Femur (tissue), 1 donor: ENCODE measurements around the gene CPLANE2.
"Not testable (repeated sequence)": the region's sequence is repeated elsewhere in the genome, so short reads cannot be mapped to it uniquely, and the experiment has no call there.

Experiments used
- DNase-seq: peaks from one replicate; pipeline ENCODE4 v3.0.0-alpha.2; 2017

The CPLANE2 gene

DNA sequence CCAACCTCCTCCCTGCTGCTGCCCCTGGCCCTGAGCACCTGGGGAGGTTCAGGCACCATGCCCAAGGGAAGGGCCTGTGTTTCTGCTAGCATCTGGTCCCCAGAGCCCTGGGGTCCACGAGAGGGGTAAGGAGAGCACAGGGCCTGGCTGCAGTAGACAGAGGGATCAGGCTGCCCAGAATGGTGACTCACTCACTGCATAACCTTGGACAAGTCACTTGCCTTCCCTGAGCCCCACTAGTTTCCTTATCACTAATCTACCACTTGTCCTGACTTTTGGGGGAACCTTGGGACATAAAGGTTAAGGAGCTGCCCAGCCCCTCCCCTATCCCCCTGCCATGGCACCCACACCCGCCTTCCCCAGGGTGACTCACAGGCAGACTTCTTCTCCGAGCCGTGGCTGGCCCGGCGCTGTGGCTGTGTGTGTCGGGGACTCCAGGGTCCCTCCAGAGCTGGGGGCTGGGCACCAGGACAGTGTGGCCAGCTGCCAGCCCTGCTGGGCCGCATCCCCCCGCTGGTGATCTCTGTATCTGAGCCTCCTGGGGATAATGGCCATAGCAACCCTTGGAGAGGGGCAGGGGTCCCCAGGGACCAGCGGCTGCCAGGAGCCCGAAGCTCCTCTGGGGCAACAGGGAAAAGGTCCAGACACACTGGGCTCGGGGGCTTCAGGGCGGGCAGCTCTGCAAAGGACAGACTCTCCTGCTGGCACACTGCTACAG is 28.6 kb downstream of the CPLANE2 start:
- DNase-seq, result no peak

DNA sequence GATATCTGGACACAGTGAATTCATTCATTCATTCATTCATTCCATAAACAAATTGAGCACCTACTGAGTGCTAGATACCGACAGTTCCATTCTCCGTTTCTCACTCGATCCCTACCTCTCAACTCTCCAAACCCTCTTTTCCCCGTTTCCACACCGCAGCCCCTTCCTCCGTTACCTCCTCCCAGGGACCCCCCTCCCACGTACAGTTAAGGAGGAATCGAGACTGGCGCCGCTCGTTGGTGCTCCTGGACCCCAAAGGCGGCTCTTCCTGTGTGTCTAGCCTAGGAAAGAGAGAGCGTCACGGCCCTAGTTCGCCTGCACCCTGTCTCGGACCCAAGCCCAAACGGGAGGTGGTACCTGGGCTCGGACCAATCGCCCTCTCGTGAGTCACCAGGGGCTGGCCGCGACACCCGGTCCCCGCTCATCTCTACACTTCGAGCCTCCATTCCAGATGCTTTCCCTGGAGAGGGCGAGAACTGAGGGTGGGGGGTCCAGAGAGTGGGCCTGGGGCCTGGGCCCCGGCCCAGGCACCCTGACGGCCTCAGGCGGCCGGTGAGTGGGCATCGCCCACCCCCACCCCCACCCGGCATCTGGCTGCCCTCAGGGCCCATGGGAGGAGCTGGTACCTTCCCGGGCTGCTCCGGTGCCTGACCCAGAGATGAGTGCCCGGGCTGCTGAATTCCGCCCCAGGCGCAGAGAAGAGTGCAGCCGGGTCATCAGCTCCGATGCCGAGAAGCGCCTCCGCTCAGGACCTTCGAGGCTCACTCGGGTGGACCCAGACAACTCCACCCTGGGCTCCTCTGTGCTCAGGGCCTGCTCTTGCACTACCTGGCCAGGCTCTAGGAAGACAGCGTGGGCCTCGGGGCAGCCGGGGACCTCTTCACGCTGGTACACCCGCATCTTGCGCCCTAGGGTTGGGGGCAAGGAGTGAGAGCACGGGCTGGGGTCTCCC is 29.4 kb downstream of the CPLANE2 start:
- DNase-seq, result no peak

DNA sequence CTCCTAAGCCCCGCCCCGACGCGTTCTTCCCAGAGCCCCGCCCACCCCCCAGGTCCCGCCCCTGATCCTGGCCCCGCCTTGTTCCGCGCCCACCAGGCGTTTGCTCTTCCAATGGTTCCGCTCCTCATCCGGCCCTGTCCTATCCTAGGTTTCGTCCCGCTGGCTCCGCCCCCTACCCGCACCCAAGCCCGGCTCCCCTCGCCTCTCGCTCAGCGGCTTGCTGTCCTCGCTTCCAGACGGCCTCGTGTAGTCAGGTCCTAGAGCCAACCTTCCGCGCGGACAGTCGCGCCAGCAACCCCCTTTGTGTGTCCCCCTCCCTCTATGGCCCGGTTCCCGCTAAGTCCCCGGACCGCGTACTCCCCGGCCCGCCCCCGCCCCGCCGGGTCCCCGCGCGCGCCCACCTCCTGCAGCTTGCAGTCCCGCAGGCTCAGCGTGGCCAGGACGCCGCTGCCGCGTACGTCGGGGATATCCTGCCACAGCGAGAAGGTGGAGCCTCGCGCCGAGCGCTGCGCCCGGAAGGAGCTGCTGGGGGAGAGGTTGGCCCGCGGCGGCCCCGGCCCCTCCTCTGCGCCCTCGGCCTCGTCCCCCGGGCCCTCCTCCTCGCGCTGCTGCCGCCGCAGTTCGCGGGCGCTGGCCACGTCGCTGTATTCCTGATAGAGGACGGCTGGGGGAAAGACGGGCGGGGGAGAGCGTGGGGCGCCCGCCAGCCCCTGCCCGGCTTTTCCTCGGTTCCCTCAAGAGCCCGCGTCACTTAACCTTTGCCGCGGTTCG is 30.3 kb downstream of the CPLANE2 start:
- DNase-seq, result peak; percentile 99

DNA sequence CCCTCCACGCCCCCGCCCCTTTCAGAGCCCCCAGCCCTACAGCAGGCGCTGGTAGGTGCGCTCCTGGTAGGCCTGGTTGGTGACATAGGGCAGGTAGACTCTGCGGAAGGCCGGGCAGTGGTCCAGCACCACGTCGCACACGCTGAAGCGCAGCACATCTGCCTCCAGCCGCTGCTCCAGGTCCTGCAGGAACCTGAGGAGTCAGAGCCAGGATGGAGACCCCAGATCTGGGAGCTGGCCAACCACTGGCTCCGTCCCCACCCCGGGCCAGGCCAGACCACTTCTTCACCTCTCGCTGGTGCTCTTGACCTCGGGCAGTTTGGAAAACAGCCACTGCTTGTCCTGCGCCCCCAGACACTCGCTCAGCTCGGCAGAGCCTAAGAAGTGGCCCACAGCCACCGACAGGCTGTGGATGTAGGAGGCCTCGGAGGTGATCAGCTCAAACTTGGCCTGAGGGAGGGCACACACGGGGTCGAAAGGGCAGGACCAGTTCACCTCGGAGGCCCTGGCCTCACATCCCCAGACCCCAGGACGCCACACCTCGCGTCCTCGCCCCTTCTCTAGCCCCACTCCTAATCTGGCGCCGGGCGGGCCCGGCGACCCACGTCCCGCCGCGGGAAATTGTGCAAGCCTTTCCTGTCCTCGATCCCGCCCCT is 31.0 kb downstream of the CPLANE2 start:
- DNase-seq, result no peak

DNA sequence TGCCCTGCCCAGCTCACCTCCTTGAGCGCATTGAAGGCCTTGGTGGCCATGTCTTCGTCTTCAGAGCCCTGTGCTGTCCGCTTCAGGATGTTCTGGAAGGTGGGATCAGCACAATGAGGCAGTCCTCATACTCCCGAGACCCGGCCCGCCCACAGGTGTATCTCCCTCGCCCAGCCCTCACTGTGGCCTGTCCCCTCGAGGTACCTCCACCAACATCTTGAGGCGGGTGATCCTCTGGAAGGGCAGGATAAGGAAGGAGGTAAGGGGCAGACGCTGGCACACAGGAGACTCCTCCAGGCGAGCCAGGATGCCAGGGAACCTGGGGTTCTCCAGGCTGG is 31.7 kb downstream of the CPLANE2 start:
- no peak for DNase-seq

DNA sequence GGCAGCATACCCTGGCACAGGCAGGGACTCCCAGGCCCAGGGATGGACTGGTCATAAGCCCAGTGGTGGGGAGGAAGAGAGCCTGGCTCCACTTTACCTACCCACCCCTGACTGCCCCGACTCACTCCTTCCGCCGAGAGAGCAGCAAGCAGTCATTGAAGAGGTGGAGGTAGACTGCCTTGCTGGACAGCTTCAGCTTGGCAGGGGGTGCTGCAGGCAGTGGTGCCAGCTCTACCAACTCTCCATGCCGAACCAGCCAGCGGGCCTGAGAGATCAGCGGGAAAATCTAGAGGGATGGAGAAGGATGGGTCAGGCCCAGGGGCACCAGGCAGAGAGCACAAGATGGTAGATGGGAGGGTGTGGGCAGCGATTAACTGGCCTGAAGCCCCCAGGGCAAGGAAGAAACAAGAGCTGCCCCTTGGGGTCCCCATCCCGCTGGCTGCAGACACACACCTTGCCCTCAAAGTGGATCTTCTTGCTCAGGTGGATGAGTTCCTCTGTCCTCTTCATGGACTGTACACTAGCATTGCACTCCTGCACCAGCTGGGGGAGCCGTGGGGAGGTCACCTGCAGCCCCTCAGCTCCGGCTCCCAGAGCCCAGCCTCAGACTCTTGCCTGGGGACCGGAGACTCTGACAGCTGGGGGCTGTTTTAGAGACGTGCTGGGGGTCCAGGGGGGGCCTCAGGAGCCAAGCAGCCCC is 32.2 kb downstream of the CPLANE2 start:
- DNase-seq, result no peak

DNA sequence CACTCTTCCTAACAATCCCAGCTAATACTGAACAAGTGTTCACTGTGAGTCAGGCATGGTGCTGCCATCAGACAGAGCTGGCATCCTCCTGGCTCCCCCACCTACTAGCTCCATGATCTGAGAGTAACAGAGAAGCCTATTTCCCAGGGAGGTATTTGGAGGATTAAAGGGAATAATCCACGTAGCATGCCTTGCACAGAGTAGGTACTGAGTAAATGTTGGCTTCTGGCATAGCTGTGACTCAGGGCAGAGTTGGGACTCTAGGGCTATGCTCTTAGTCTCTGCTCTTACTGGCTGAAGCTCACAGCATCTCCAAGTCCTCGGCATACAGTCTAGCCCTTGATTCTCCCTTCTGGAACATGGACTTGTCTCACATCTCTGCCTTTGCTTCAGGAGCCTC is 32.8 kb downstream of the CPLANE2 start:
- DNase-seq, result no peak

DNA sequence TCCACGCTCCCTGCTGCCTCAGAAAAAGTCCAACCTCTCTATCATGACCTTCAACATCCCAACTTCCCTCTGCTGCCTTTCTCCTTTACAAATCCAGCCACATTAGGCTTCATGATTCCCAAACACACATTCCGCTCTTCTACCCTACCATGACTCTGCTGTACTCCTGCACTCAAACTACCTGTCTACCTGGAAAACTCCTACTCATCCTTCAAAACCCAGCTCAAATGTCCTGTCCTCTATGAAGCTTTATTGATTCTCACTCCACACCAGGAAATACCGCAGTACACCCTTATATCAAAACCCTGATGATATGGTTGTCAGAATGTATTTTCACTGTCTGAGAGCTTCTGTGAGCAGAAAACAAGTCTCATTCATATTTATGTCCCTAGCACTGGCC is 33.4 kb downstream of the CPLANE2 start:
- DNase-seq, result no peak

DNA sequence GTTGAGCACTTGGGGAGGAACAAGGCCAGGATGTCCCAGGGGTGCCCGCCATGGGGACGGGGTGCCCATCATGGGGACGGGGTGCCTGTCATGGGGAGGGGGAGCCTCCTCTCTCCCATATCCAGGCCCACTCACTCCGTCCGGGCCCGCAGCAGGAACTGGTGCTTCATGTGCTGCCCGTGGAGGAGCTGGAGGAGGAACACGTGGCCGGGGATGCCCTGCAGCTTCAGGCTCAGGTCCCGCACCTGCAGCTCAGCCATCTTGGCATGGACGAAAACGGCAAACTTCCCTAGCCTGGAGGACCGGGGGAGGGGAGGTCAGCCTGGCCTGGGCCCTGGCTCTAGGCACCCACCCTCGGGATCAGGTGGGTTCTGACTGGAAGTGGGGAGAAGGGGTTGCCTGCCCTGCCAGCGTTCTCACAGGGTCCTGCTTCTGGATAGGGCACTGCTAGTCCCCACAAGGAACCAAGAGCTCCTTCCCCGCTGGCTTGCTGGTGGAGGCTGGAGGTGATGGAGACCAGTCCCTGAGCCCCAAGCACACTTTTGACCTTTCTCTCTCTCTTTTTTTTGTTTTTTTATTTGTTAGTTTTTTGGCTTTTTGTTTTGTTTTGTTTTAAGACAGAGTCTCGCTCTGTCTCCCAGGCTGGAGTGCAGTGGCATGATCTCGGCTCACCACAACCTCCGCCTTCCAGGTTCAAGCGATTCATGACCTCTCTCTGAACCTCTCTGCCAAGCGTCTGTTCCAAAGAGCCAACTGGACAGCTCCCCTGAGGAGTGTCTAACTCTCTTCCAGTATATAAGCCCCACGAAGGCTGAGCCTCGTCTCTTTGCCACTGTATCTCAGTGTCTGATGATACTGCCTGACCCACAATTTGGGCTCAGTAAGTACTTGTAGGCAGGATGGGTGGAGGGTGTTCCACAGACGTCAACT is 34.4 kb downstream of the CPLANE2 start:
- DNase-seq, result no peak

DNA sequence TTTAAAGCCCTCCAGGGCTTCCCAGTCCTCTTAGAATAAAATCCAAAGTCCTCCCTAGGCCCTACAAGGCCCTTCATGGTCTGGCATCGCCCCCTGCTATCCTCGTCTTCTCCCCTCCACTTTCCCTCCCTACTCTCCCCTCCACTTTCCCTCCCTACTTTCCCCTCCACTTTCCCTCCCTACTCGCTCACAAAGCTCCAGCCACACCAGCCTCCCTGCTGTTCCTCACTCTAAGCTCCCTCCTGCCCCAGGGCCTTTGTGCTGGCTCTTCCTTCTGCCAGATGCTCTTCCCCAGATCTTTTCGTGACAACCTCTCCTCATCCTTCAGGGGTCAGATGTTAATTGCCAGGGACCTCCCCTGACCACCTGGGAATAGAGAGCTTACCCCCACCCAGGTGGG is 37.3 kb downstream of the CPLANE2 start:
- DNase-seq, result no peak

DNA sequence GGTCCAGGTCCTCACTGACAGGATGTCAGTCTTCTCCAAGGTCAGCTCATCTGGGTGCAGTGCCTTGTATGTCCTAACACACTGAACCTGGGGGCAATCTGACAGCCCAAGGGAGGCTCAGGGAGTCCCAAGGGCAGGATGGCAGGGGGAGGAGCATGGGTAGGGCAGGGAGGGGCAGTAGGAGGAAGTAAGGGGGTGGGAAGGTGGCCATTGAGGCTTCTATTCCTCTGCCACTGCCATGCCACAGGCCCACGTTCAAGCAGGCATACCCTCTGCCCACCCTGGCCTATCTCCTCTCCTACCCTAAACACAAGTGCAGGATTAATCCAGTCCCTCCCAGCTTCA is 37.9 kb downstream of the CPLANE2 start:
- DNase-seq, result no peak

DNA sequence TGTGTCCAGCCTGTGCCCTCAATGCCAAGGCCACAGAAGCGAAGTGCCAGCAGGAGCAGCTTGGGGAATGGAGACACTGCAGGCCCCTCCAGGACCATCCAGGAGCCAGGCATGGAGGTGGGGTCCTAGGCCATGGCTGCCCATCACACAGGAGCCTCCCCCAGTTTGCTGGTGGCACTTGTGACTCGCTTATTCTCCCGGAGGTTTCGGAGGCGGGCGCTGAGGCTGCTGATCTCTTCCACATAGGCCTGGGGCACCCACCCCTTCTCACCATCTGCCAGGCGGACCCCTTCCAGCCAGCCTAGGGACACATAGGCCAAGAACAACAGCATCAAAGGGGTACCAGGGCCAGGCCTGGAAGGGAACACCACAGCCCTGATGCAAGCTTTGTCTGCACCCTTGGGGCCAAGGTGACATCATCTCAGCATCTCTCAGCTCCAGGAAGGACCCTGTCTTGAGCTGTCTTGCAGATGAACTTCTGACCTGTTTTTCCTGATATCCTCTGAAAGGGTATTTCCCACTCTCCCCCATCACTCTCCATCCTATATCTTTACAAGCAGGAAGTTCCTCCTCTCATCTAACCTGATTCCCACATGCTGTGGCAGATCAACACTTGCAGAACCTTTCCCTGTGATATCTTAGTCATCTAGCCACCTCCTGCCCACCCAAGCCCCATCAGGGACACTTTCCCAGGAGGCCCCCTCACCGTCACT is 38.4 kb downstream of the CPLANE2 start:
- DNase-seq, result no peak

DNA sequence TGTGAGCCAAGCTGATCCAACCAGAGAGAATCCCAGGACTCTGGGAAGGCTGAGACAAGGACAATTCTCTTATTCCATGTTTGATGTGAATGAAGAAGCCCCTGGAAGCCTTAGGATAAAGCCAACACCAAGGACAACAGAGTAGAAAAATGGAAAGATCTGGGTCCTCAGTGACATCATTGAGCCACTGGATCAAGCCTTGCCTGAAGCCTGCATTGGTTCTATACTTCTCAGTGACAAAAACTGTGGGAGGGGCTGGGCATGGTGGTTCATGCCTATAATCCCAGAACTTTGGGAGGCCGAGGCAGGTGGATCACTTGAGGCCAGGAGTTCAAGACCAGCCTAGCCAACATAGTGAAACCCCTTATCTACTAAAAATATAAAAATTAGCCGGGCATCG is 40.1 kb downstream of the CPLANE2 start:
- DNase-seq, result no peak

DNA sequence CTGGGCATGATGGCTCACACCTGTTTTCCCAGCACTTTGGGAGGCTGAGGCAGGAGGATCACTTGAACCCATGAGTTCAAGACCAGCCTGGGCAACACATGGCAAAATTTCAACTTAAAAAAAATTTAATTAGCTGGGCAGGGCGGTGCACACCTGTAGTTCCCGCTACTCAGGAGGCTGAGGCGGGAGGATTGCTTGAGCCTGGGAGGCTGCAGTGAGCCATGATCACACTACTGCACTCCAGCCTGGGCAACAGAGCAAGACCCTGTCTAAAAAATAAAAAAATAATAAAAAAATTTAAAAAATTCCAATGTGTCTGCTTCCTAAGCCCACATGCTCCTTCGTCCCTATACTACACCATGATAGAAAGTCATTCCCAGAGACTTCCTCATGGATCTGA is 40.8 kb downstream of the CPLANE2 start:
- DNase-seq, result not testable (repeated sequence)

DNA sequence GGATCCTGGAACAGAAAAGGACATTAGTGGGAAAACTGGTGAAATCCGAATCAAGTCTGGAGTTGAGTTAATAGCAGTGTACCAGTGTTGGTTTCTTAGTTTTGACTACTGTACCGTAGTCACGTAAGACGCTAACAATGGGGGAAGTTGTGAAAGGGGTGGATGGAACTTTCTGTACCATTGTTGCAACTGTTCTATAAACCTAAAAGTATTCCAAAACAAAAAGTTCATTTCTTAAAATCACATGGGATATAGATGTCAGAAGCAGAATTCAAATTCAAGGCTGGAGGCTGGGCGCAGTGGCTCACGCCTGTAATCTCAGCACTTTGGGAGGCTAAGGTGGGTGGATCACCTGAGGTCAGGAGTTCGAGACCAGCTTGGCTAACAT is 41.5 kb downstream of the CPLANE2 start:
- no peak for DNase-seq

DNA sequence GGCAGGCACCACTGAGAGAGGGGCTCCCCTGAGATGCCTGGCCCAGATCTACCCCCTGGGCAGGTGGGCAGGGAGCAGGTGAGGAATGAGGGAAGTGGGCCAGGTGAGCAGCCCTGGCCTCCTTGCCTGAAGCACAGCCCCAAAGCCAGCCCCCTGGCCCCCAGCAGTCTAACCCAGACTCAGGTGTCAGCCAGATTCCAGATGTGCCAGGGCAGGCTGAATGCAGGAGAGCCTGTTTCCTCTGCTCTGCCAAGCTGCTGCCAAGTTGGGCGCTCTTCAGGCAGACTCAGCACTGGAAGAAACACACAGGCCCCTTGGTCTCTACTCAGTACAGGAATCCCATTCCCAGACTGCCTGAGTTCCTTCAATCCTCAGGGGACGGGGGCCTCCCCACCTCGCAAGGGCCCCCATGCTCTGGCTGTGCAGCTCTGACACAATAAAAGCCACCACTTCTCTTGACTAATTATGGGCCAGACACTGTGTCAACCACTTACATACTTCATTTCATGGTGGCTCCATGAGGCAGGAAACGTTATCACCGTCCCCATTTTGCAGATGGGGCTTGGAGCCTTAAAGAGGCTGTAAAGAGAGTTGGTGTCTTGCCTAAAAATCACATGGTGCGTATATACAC is 45.0 kb downstream of the CPLANE2 start:
- DNase-seq, result no peak

DNA sequence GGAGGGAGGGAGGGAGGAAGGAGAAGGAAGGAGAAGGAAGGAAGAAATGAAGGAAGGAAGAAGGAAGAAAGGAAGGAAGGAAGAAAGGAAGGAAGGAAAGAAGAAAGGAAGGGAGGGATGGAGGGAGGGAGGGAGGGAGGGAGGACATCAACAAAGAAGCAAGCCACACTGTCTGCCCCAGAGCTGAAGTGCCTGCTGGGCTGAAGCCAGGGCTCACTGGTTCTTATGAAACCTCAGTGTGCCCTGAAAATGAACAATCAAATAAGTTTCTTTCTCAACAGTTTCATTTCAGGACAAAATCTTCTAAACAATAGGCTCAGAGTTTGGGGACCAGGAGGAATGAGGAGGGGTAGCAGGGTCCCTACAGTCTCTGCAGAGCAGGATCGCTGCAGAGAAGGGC is 45.7 kb downstream of the CPLANE2 start:
- DNase-seq, result no peak

DNA sequence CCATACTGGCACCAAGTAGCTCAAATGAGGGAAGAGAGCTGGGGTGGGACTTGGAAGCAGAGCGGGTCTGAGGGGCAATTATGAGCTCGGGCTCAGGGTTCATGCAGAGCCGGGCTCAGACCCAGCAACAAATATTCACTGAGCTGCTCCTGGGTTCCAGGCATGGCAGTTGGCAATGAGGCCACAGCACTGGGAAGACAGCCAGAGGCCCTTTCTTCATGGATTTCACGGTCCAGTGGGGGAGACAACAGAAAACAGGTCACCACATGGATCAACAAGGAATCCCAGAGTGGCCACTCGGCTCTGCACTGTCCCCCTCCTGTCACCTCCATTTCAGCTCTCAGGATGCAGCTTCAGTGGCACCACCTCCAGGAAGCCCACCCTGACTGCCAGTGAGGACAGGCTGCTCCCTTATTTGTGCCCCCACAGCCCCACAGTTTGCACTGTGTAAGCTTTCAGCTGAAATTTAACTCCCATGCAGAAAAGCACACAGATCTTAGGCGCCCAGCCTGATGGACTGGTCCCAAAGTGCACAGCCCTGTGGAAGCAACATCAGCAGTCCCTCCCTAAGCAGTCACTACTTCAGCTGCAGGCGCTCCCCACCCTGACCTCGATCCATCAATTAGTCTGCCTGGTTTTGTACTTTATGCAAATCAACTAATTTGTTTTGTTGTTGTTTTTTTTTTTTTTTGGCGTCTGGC is 46.9 kb downstream of the CPLANE2 start:
- no peak for DNase-seq

DNA sequence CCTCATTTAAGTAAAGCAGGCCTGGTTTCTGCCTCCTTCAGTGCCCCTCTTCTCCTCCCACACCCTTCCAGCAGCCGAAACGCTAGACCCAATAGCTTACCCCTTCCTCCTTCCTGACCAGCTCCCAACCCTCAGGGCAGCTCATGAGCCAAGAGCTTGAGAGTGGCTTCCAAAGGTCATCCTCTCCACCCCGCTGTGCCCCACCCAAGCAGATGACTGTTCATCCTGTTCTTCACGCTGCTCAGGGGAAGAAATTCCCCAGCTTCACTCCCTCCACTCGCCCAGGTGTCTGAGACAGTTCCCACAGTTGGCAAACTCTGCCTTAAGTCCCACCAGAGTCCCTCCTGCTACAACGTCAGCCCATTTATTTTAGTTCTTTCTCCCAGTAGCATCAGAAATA is 48.0 kb downstream of the CPLANE2 start:
- DNase-seq, result no peak
